Skin of body (tissue), 3 donors: Measurements from ENCODE around the gene MAGED4. TPM values are rescaled to one million over a fixed set of nuclear protein-coding genes. Genes with fewer than 3 reads are reported as not detected.
"Not testable (repeated sequence)": the region's sequence is repeated elsewhere in the genome, so short reads cannot be mapped to it uniquely, and the experiment has no call there.

Source experiments
- DNase-seq: peaks from one replicate; lab custom pipeline; 2025; lab: John Stamatoyannopoulos, UW
- small RNA-seq: library from RNA; depleted of rRNA; stranded (forward); fragments of <200 nt; gene quantifications from one replicate; pipeline ENCODE3, GENCODE V24; 2014; ENCODE audit warnings: low replicate concordance
- total RNA-seq: library from RNA; depleted of rRNA; stranded (reverse); fragments of >200 nt; gene quantifications from one replicate; pipeline ENCODE4 v1.2.3, GENCODE V29; 2014

Gene MAGED4, protein sequence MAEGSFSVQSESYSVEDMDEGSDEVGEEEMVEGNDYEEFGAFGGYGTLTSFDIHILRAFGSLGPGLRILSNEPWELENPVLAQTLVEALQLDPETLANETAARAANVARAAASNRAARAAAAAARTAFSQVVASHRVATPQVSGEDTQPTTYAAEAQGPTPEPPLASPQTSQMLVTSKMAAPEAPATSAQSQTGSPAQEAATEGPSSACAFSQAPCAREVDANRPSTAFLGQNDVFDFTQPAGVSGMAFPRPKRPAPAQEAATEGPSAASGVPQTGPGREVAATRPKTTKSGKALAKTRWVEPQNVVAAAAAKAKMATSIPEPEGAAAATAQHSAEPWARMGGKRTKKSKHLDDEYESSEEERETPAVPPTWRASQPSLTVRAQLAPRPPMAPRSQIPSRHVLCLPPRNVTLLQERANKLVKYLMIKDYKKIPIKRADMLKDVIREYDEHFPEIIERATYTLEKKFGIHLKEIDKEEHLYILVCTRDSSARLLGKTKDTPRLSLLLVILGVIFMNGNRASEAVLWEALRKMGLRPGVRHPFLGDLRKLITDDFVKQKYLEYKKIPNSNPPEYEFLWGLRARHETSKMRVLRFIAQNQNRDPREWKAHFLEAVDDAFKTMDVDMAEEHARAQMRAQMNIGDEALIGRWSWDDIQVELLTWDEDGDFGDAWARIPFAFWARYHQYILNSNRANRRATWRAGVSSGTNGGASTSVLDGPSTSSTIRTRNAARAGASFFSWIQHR
- 18.0 TPM for total RNA-seq

DNA sequence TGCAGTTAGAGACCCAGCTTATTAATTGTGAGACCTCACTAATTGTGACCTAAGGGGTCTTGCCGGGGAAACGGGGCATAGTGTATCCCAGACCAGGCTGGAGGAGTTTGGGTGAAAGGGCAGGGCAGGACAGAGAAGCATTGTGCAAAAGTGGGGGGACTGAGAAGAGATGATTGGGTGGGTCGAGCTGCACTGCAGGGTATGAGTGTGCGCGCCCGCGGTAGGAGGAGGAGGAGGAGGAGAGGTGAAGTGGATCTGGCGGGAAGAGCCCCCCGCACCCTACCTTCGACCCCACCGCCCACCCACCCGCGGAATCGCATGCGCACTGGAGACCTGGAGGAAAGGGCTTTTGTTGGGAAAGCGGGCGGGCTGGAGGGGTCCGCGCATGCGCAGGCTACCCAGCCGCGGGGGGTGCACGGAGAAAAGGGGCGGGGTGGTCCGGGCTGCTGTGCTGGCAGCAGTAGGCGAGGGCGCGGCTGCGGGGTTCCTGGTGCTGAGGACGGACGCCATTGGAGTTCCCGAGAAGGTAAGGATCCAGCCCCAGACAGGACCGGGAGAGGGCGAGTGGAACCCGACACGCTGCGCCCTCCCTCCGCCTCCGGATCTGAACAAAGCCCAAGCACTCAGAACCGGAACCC is at the start of gene MAGED4:
MAGED4 (plus strand) TSS at position 449 of the 638 bp plus-strand sequence. CDS start 1,035 bp downstream, outside the sequence.
- not testable (repeated sequence) for DNase-seq

DNA sequence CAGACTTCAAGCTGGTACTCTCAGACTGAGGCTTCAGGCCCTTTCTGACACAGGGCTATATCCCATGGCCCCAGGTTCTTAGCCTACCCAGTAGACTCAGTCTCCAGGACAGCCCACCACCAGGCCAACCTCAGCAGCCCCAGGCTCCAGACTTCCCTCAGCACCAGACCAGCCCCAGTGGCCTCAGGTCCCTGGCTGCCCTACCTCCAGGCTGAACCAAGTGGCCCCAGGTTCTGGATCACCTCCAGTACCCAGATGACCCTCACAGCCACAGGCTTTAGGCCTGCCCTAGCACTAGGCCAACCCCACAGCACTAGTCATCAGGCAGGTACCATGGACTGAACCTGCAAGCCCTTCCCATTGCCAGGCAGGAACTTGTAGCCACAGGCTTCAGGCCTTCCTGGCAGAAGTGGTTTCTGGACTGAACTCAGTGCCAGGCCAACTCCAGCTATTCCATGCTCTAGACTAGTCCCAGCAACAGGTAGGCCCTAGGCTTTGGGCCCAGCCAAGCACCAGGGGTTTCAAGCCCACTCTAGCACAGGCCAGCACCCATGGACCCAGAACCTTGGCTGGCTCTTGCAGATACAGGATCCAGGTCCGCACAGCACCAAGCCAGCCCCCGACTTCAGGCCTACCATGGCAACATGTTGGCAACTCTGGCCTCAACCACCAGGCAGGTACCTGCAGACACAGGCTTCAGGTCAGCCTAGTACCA is 45.7 kb upstream of the MAGED4 start:
- DNase-seq = no peak

DNA sequence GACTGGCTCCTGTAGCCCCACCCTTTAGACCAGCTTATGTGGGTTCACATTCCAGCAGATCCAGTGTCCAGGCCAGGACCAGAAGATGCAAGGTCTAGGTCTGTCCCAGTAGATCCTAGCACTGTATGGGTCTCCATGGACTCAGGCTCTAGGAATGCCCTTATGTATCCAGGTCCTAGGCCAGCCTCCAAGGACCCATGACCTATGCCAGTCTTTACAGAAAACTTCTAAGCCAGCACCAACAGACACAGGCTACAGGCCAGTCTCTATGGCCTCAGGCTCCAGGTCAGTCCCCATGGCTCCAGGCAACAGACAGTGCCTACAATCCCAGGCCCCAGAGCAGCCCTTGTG is 45.2 kb upstream of the MAGED4 start:
- DNase-seq = no peak

DNA sequence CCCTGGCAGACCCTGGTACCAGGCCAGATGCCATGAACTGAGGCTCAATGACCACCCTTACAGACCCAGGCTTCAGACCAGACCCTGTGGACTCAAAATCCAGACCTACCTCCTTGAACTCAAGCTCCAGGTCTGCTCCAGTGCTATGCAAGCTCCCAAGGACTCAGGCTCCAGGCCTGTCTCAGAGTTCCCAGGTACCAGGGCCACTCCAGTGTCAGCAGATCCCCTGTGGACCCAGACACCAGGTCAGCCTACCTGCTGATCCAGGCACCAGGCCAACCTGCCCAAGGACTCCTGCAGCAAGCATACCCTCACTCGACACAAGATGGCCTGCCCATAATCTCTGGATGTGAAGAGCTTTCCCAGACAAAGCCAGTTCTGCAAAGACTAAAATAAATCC is 44.7 kb upstream of the MAGED4 start:
- no peak for DNase-seq

GRCh38 chrX:52150667-52151066 is 34.0 kb upstream of the MAGED4 start:
- DNase-seq = not testable (repeated sequence)

DNA sequence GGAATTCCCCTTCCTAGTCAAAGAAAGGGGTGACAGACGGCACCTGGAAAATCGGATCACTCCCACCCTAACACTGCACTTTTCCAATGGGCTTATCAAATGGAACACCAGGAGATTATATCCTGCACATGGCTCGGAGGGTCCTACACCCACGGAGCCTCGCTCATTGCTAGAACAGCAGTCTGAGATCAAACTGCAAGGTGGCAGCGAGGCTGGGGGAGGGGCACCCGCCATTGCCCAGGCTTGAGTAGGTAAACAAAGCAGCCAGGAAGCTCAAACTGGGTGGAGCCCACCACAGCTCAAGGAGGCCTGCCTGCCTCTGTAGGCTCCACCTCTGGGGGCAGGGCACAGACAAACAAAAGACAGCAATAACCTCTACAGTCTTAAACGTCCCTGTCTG is 24.5 kb upstream of the MAGED4 start:
- not testable (repeated sequence) for DNase-seq

DNA sequence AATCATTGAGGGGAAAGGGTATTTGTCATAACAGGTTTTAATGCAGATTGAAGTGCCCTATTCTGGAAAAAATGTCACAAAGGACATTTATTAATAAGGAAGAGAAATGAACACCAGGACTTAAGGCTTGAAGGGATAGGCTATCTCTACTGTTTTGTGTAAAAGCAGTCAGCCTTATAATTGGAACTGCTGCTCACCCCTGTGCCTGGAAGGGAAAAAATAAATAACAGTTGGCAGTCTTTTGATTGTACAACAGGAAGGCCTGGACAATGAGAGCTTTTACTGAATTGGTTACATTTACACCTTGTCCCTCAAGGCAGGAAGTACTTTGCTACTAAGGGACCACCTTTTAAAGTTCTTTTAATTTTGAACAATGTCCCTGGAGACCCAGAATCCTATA is 17.8 kb upstream of the MAGED4 start:
- DNase-seq = no peak

- DNase-seq = not testable (repeated sequence)
Observed at GRCh38 chrX:52171055-52171454, 13.6 kb upstream of the MAGED4 start.

- not testable (repeated sequence) for DNase-seq
Observed at GRCh38 chrX:52185078-52185453, 378 bp downstream of the MAGED4 start.

DNA sequence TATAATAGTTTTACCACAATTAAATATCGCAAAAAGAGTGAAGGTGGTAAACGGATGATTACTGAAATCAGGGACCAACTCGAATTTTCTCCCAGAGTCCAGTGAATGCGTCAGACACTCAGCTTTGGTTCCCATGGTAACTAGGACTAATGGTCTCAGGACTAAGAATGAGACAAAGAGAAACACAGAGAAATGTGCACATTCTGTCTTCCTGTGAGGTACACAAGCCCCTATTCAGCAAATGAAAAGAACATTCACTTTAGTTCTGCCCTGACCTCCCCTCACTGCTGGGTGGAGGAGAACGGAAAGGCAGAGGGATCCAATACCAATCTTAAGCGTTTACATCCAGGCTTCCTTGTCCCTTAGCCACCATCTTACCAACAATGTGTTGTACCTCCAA is 26.7 kb downstream of the MAGED4 start:
- DNase-seq = not testable (repeated sequence)

DNA sequence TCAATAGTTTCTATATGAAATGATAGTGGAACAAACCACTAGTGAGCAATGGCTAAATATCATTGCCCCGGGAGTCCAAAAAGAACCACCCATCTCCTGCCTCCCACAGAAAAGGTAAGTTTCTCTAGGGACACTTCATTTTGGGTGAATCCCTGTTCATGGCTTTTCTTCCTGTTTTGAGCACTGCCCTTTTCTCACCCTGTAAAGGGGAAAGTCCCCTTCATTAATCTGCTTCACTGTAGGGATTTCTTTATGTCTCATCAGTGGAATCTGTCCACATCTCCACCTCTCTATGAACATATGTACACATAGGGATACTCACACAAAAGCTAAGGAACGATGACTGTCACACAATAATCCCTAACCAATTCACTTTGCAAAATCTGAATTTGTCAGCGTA is 28.6 kb downstream of the MAGED4 start:
- DNase-seq = no peak

DNA sequence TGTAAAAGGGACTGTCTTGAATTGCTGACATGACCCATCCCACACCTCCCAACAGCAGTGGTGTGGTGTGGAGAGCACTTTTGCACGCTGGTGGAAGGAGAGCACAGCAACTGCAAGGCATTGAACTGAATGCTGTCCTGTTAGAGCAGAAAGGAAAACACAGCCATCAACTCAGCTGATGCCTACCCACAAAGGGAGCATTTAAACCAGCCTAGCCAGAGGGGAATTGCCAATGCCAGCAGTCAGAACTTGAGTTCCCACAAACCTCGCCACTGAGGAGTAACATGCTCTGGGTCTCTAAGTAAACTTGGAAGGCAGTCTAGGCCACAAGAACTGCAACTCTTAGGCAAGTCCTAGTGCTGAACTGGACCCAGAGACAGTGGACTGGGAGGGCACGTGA is 31.9 kb downstream of the MAGED4 start:
- no peak for DNase-seq

- no peak for DNase-seq
Observed at GRCh38 chrX:52217494-52218160, 32.9 kb downstream of the MAGED4 start.

DNA sequence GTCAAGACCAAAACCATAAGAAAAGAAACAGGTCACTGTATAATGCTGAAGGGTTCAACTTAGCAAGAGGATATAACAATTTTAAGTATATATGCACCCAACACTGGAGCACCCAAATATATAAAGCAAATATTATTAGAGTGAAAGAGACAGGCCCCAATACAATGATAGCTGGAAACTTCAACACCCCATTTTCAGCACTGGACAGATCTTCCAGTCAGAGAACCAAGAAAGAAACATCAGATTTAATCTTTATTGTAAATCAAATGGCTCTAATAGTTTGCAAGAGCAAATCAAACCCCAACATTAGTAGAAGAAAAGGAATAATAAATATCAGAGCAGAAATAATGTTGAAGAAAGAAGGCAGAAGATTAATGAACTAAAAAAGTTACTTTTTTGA is 36.2 kb downstream of the MAGED4 start:
- no peak for DNase-seq

Small RNA genes within 50 kb of the gene (small RNA-seq; reads per million reads assigned to genes)
- not detected for gene SNORA11D

Other genes starting within 250 kb of the MAGED4 start
- 8.6 TPM for gene MAGED4B, start 115.7 kb upstream of the MAGED4 start, total RNA-seq
- gene XAGE2, start 184.1 kb downstream of the MAGED4 start, total RNA-seq = 0.69 TPM